Fibroblast of lung (primary cell): ENCODE results near the gene GATA3.

Experiments
- EZH2 ChIP-seq: IDR thresholded peaks from 2 replicates; pipeline ENCODE4 v1.5.1; 2012; ENCODE audit warnings: low read length, control low read depth, mild to moderate bottlenecking; ENCODE audit errors: missing control alignments
- TF ChIP-seq, protein P1 (sequence below), 2 donors: IDR thresholded peaks in 1 of 2; conservative IDR thresholded peaks in 1 of 2; 1 replicate in 1 of 2; 2 replicates in 1 of 2; pipeline ENCODE4 v1.5.1; 2011 to 2012; ENCODE audit warnings: low read length in 2 of 2, control low read depth in 1 of 2, inconsistent platforms in 1 of 2, low read depth in 1 of 2, mild to moderate bottlenecking in 1 of 2

- TF ChIP-seq, protein P1, sequence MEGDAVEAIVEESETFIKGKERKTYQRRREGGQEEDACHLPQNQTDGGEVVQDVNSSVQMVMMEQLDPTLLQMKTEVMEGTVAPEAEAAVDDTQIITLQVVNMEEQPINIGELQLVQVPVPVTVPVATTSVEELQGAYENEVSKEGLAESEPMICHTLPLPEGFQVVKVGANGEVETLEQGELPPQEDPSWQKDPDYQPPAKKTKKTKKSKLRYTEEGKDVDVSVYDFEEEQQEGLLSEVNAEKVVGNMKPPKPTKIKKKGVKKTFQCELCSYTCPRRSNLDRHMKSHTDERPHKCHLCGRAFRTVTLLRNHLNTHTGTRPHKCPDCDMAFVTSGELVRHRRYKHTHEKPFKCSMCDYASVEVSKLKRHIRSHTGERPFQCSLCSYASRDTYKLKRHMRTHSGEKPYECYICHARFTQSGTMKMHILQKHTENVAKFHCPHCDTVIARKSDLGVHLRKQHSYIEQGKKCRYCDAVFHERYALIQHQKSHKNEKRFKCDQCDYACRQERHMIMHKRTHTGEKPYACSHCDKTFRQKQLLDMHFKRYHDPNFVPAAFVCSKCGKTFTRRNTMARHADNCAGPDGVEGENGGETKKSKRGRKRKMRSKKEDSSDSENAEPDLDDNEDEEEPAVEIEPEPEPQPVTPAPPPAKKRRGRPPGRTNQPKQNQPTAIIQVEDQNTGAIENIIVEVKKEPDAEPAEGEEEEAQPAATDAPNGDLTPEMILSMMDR (conservative IDR thresholded peaks at IDR 0.05 in 1 of 2, IDR thresholded peaks at IDR 0.05 in 1 of 2; ENCODE audit: low read depth in 1 of 2, low read length in 2 of 2), result no peak
- no peak for TF ChIP-seq EZH2
These were observed 2.4 kb downstream of the GATA3 start for GRCh38 chr10:8056871-8057331.
